WTC11 (cell line): ENCODE results near the gene TCF15. TPM values are rescaled to one million over a fixed set of nuclear protein-coding genes. Genes with fewer than 3 reads are reported as not detected.

Source experiments
- ATAC-seq: fragments of 200-7000 bp; cut with Tn5 transposase; 2 replicates; pipeline ENCODE4 v1.10.0; 2021; ENCODE audit warnings: mild to moderate bottlenecking, moderate library complexity
- CTCF ChIA-PET: fragments of 300-600 bp; sonication (Branson Sonifier 250); formaldehyde crosslinking; loops from one replicate; lab custom pipeline; 2021; ENCODE audit warnings: antibody characterized with exemption; lab: Charles Lee
- POLR2A ChIA-PET: fragments of 350-600 bp; sonication (Branson Sonifier 250); formaldehyde crosslinking; loops from one replicate; lab custom pipeline; 2021; ENCODE audit warnings: antibody characterized with exemption; lab: Charles Lee
- DNase-seq: peaks from one replicate; pipeline ENCODE4 v3.0.0; 2021; ENCODE audit warnings: low spot score
- H3K27ac Mint-ChIP-seq: 2 replicates; pipeline ENCODE4 v1.8.0; 2021; ENCODE audit warnings: mixed read lengths
- H3K27me3 Mint-ChIP-seq: 2 replicates; pipeline ENCODE4 v1.8.0; 2021; ENCODE audit warnings: low read depth, mild to moderate bottlenecking, moderate library complexity, mixed read lengths
- H3K36me3 Mint-ChIP-seq: 2 replicates; pipeline ENCODE4 v1.8.0; 2021; ENCODE audit warnings: mixed read lengths
- H3K4me1 Mint-ChIP-seq: 2 replicates; pipeline ENCODE4 v1.8.0; 2022; ENCODE audit warnings: mixed read lengths
- H3K4me3 Mint-ChIP-seq: 2 replicates; pipeline ENCODE4 v1.8.0; 2021; ENCODE audit warnings: mild to moderate bottlenecking, moderate library complexity, mixed read lengths
- H3K9me3 Mint-ChIP-seq: 2 replicates; pipeline ENCODE4 v1.8.0; 2021; ENCODE audit warnings: mixed read lengths
- CBFB ChIP-seq: sonication (generic); formaldehyde crosslinking; IDR thresholded peaks from 2 replicates; pipeline ENCODE4 v1.8.1; 2022; ENCODE audit warnings: mild to moderate bottlenecking, low read depth, missing genetic modification reagents
- CREM ChIP-seq: sonication (generic); formaldehyde crosslinking; IDR thresholded peaks from 2 replicates; pipeline ENCODE4 v1.8.1; 2022; ENCODE audit warnings: mild to moderate bottlenecking, missing genetic modification reagents, moderate library complexity
- ELF4 ChIP-seq: sonication (generic); formaldehyde crosslinking; IDR thresholded peaks from 2 replicates; pipeline ENCODE4 v1.8.1; 2022; ENCODE audit warnings: low read depth, mild to moderate bottlenecking, moderate library complexity, missing genetic modification reagents
- EMX1 ChIP-seq: fragments of 250-450 bp; sonication (Bioruptor Pico); IDR thresholded peaks from 2 replicates; pipeline ENCODE4 v1.8.0; 2021; ENCODE audit warnings: mild to moderate bottlenecking
- FOXJ3 ChIP-seq: sonication (generic); formaldehyde crosslinking; IDR thresholded peaks from 2 replicates; pipeline ENCODE4 v1.9.0; 2021; ENCODE audit warnings: missing genetic modification reagents, mild to moderate bottlenecking, borderline replicate concordance
- FOXK1 ChIP-seq: sonication (generic); formaldehyde crosslinking; IDR thresholded peaks from 2 replicates; pipeline ENCODE4 v1.8.0; 2022; ENCODE audit warnings: mild to moderate bottlenecking, moderate library complexity, missing genetic modification reagents
- FOXP1 ChIP-seq: sonication (generic); formaldehyde crosslinking; IDR thresholded peaks from 2 replicates; pipeline ENCODE4 v1.8.0; 2022; ENCODE audit warnings: missing genetic modification reagents, mild to moderate bottlenecking, moderate library complexity, borderline replicate concordance
- JAZF1 ChIP-seq: fragments of 250-450 bp; sonication (Bioruptor Pico); IDR thresholded peaks from 2 replicates; pipeline ENCODE4 v1.9.0; 2021; ENCODE audit warnings: moderate library complexity, mild to moderate bottlenecking, inconsistent platforms
- KAT7 ChIP-seq: sonication (generic); formaldehyde crosslinking; IDR thresholded peaks from 2 replicates; pipeline ENCODE4 v1.8.1; 2023; ENCODE audit warnings: missing genetic modification reagents, mild to moderate bottlenecking, borderline replicate concordance
- NFATC4 ChIP-seq: fragments of 250-450 bp; sonication (Bioruptor Pico); IDR thresholded peaks from 2 replicates; pipeline ENCODE4 v1.9.0; 2021; ENCODE audit warnings: mild to moderate bottlenecking
- NFE2L1 ChIP-seq: sonication (generic); formaldehyde crosslinking; IDR thresholded peaks from 2 replicates; pipeline ENCODE4 v1.8.1; 2023; ENCODE audit warnings: missing genetic modification reagents
- NR2C2 ChIP-seq: sonication (generic); formaldehyde crosslinking; IDR thresholded peaks from 2 replicates; pipeline ENCODE4 v1.8.0; 2022; ENCODE audit warnings: mild to moderate bottlenecking, missing genetic modification reagents
- RORB ChIP-seq: fragments of 250-450 bp; sonication (Bioruptor Pico); IDR thresholded peaks from 2 replicates; pipeline ENCODE4 v1.9.0; 2021; ENCODE audit warnings: mild to moderate bottlenecking
- TCF7 ChIP-seq: sonication (generic); formaldehyde crosslinking; IDR thresholded peaks from 2 replicates; pipeline ENCODE4 v1.8.0; 2022; ENCODE audit warnings: mild to moderate bottlenecking, low read depth, missing genetic modification reagents, moderate library complexity
- ZBTB21 ChIP-seq: sonication (generic); formaldehyde crosslinking; IDR thresholded peaks from 2 replicates; pipeline ENCODE4 v1.8.1; 2023; ENCODE audit warnings: mild to moderate bottlenecking, missing genetic modification reagents, borderline replicate concordance
- ZNF416 ChIP-seq: fragments of 250-450 bp; sonication (Bioruptor Pico); IDR thresholded peaks from 2 replicates; pipeline ENCODE4 v1.9.0; 2021; ENCODE audit warnings: mild to moderate bottlenecking, inconsistent platforms
- total RNA-seq: library from RNA; stranded (reverse); gene quantifications from 3 replicates; pipeline ENCODE4 v1.2.3, GENCODE V29; 2021
- TF ChIP-seq, protein P1 (sequence below): fragments of 250-450 bp; sonication (Bioruptor Pico); IDR thresholded peaks from 2 replicates; pipeline ENCODE4 v1.9.0; 2021; ENCODE audit warnings: mild to moderate bottlenecking, borderline replicate concordance
- TF ChIP-seq, protein P2 (sequence below): sonication (generic); formaldehyde crosslinking; IDR thresholded peaks from 2 replicates; pipeline ENCODE4 v1.8.0; 2023; ENCODE audit warnings: mild to moderate bottlenecking, missing genetic modification reagents
- TF ChIP-seq, protein P3 (sequence below): sonication (generic); formaldehyde crosslinking; IDR thresholded peaks from 2 replicates; pipeline ENCODE4 v1.8.1; 2022; ENCODE audit warnings: missing genetic modification reagents, borderline replicate concordance
- TF ChIP-seq, protein P4 (sequence below): sonication (generic); formaldehyde crosslinking; IDR thresholded peaks from 2 replicates; pipeline ENCODE4 v1.8.1; 2023; ENCODE audit warnings: mild to moderate bottlenecking, missing genetic modification reagents, moderate library complexity
- TF ChIP-seq, protein P5 (sequence below): sonication (generic); formaldehyde crosslinking; IDR thresholded peaks from 2 replicates; pipeline ENCODE4 v1.8.0; 2023; ENCODE audit warnings: missing genetic modification reagents

TCF15 gene
- total RNA-seq, 1 experiment from 2014 or later: 3.8 TPM

DNA sequence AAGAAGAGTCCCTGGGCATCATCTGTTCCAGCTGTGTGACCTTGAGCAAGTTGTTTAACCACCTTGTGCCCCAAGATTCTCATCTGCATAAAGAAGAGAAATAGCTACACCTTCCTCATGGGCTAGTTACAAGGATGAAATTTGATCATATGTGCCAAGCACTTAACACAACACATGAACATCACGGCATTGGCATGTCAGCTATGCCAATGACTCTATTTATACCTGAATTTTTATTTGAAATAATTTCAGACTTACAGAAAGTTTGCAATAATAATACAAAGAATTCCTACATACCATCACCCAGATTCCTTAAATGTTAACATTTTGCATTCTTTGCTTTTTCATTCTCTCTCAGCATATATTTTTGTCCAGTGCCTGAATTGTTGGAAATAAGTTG is 21.0 kb upstream of the TCF15 start (continued):
- TF ChIP-seq, protein P1, sequence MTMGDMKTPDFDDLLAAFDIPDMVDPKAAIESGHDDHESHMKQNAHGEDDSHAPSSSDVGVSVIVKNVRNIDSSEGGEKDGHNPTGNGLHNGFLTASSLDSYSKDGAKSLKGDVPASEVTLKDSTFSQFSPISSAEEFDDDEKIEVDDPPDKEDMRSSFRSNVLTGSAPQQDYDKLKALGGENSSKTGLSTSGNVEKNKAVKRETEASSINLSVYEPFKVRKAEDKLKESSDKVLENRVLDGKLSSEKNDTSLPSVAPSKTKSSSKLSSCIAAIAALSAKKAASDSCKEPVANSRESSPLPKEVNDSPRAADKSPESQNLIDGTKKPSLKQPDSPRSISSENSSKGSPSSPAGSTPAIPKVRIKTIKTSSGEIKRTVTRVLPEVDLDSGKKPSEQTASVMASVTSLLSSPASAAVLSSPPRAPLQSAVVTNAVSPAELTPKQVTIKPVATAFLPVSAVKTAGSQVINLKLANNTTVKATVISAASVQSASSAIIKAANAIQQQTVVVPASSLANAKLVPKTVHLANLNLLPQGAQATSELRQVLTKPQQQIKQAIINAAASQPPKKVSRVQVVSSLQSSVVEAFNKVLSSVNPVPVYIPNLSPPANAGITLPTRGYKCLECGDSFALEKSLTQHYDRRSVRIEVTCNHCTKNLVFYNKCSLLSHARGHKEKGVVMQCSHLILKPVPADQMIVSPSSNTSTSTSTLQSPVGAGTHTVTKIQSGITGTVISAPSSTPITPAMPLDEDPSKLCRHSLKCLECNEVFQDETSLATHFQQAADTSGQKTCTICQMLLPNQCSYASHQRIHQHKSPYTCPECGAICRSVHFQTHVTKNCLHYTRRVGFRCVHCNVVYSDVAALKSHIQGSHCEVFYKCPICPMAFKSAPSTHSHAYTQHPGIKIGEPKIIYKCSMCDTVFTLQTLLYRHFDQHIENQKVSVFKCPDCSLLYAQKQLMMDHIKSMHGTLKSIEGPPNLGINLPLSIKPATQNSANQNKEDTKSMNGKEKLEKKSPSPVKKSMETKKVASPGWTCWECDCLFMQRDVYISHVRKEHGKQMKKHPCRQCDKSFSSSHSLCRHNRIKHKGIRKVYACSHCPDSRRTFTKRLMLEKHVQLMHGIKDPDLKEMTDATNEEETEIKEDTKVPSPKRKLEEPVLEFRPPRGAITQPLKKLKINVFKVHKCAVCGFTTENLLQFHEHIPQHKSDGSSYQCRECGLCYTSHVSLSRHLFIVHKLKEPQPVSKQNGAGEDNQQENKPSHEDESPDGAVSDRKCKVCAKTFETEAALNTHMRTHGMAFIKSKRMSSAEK (CRISPR knock-in tag): no peak
- TF ChIP-seq NFE2L1 (CRISPR knock-in tag) (no peak), TCF7 (CRISPR knock-in tag) (no peak), ZBTB21 (CRISPR knock-in tag) (no peak)

DNA sequence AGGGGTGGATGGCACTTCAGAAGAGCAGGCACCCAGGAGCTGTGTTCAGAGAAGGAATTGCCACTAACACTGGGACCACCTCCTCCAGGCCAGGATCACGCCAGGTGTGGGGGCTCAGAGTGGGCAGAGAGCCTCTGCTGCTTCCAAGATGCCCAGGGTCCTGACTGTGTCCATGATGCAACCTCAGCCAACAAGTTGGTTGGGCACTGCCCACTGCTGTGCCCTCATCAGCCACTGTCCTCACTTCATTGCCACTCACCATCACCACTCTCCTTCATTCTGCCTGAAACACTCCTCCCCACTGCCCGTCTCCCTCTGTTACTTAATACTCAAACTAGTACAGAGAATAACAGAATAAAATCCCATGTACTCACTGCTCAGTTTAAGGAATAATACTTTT is 16.5 kb upstream of the TCF15 start:
- ChIA-PET POLR2A (interaction anchor here (0.5 kb wide), 1 partner anchor 101 kb away, joined by 3 read pairs; no protein-coding TSS in a partner anchor), CTCF (interaction anchor here (1.2 kb wide), 1 partner anchor 9 kb away, joined by 3 read pairs; no protein-coding TSS in a partner anchor)
- Mint-ChIP-seq H3K4me3 (no peak overlapping the region), H3K36me3 (no peaks in the 10 kb centered on the region), H3K27me3 (no peaks in the 10 kb centered on the region; the same call in none of the 2 replicates), H3K4me1 (peaks cover 8% of the 10 kb centered on the region), H3K27ac (no peak overlapping the region), H3K9me3 (no peaks in the 10 kb centered on the region)
- no peak for DNase-seq
- no peak for ATAC-seq
- TF ChIP-seq, protein P2, sequence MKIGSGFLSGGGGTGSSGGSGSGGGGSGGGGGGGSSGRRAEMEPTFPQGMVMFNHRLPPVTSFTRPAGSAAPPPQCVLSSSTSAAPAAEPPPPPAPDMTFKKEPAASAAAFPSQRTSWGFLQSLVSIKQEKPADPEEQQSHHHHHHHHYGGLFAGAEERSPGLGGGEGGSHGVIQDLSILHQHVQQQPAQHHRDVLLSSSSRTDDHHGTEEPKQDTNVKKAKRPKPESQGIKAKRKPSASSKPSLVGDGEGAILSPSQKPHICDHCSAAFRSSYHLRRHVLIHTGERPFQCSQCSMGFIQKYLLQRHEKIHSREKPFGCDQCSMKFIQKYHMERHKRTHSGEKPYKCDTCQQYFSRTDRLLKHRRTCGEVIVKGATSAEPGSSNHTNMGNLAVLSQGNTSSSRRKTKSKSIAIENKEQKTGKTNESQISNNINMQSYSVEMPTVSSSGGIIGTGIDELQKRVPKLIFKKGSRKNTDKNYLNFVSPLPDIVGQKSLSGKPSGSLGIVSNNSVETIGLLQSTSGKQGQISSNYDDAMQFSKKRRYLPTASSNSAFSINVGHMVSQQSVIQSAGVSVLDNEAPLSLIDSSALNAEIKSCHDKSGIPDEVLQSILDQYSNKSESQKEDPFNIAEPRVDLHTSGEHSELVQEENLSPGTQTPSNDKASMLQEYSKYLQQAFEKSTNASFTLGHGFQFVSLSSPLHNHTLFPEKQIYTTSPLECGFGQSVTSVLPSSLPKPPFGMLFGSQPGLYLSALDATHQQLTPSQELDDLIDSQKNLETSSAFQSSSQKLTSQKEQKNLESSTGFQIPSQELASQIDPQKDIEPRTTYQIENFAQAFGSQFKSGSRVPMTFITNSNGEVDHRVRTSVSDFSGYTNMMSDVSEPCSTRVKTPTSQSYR: no peak
- TF ChIP-seq JAZF1: no peak
- no peak for TF ChIP-seq FOXJ3 (CRISPR knock-in tag)
- TF ChIP-seq EMX1: no peak
- TF ChIP-seq KAT7 (CRISPR knock-in tag): no peak
- no peak for TF ChIP-seq FOXP1 (CRISPR knock-in tag)

DNA sequence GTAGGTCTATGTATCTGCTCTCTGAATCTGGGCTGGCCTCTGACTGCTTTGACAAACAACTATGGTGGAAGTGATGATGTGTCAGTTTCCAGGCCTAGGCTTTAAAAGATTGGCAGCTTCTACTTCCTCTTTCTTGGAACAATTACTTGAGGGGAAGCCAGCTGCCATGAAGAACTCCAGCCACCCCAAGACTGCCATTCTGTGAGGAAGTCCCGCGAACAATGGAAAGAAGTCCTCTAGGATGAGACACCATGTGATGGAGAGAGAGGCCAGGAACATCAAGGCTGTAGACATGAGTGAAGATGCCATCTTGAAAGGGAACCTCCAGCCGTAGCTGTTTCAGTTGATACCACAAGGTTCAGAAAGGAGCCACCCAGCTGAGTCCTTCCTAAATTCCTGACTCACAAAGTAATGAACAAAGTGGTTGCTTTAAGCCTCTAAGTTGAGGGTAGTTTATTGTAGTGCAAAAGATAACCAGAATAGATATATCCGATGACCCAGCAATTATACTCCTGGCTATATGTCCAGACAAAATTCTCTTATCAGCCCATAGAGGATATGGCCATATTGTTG is 15.3 kb upstream of the TCF15 start:
- Mint-ChIP-seq H3K9me3 (no peaks in the 10 kb centered on the region), H3K36me3 (no peaks in the 10 kb centered on the region), H3K4me1 (peaks cover 13% of the 10 kb centered on the region), H3K27me3 (no peaks in the 10 kb centered on the region; the same call in none of the 2 replicates), H3K4me3 (no peak overlapping the region), H3K27ac (no peak overlapping the region)
- ChIA-PET CTCF (interaction anchor here (1.2 to 1.5 kb wide), 2 partner anchors 8 to 48 kb away, joined by 3 read pairs; no protein-coding TSS in a partner anchor), POLR2A (no interaction called here)
- no peak for DNase-seq
- ATAC-seq: no peak
- TF ChIP-seq RORB: no peak
- TF ChIP-seq FOXK1: no peak
- TF ChIP-seq NFATC4: no peak
- TF ChIP-seq ZNF416: no peak
- TF ChIP-seq, protein P3, sequence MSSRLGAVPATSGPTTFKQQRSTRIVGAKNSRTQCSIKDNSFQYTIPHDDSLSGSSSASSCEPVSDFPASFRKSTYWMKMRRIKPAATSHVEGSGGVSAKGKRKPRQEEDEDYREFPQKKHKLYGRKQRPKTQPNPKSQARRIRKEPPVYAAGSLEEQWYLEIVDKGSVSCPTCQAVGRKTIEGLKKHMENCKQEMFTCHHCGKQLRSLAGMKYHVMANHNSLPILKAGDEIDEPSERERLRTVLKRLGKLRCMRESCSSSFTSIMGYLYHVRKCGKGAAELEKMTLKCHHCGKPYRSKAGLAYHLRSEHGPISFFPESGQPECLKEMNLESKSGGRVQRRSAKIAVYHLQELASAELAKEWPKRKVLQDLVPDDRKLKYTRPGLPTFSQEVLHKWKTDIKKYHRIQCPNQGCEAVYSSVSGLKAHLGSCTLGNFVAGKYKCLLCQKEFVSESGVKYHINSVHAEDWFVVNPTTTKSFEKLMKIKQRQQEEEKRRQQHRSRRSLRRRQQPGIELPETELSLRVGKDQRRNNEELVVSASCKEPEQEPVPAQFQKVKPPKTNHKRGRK (CRISPR knock-in tag): no peak
- TF ChIP-seq CBFB (CRISPR knock-in tag): no peak
- TF ChIP-seq, protein P4, sequence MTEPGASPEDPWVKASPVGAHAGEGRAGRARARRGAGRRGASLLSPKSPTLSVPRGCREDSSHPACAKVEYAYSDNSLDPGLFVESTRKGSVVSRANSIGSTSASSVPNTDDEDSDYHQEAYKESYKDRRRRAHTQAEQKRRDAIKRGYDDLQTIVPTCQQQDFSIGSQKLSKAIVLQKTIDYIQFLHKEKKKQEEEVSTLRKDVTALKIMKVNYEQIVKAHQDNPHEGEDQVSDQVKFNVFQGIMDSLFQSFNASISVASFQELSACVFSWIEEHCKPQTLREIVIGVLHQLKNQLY (CRISPR knock-in tag): no peak
- no peak for TF ChIP-seq CREM (CRISPR knock-in tag)
- TF ChIP-seq, protein P5, sequence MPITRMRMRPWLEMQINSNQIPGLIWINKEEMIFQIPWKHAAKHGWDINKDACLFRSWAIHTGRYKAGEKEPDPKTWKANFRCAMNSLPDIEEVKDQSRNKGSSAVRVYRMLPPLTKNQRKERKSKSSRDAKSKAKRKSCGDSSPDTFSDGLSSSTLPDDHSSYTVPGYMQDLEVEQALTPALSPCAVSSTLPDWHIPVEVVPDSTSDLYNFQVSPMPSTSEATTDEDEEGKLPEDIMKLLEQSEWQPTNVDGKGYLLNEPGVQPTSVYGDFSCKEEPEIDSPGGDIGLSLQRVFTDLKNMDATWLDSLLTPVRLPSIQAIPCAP (CRISPR knock-in tag): no peak
- no peak for TF ChIP-seq ELF4 (CRISPR knock-in tag)
- no peak for TF ChIP-seq NR2C2 (CRISPR knock-in tag)
